ENCODE data around the gene SMC5. TPM values are rescaled to one million over a fixed set of nuclear protein-coding genes. Genes with fewer than 3 reads are reported as not detected.
"Not testable (repeated sequence)": the region's sequence is repeated elsewhere in the genome, so short reads cannot be mapped to it uniquely, and the experiment has no call there.

Gene SMC5
- total RNA-seq, 2 donors from 2014 or later, result 30.0 to 42.5 TPM

DNA sequence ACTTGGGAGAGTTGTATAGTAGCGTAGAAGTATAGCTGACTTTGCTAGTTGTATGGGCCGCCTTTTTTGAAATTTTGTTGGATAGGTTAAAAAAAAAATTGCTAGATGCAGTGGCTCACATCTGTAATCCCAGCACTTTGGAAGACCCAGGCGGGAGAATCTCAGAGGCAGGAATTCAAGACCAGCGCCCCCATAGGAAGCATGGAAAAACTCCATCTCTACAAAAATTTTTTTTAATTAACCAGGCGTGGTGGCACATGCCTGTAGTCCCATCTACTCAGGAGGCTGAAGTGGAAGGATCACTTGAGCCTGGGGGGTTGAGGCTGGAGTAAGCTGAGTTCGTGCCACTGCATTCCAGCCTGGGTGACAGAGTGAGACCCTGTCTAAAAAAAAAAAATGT, 59.2 kb downstream of the SMC5 start:
- H3K4me3 ChIP-seq (ENCODE audit: low read length), result no peak overlapping the region
- no peak overlapping the region for H3K9ac ChIP-seq (ENCODE audit: extremely low read depth, low read length, poor library complexity, severe bottlenecking)
- TF ChIP-seq, protein P1, sequence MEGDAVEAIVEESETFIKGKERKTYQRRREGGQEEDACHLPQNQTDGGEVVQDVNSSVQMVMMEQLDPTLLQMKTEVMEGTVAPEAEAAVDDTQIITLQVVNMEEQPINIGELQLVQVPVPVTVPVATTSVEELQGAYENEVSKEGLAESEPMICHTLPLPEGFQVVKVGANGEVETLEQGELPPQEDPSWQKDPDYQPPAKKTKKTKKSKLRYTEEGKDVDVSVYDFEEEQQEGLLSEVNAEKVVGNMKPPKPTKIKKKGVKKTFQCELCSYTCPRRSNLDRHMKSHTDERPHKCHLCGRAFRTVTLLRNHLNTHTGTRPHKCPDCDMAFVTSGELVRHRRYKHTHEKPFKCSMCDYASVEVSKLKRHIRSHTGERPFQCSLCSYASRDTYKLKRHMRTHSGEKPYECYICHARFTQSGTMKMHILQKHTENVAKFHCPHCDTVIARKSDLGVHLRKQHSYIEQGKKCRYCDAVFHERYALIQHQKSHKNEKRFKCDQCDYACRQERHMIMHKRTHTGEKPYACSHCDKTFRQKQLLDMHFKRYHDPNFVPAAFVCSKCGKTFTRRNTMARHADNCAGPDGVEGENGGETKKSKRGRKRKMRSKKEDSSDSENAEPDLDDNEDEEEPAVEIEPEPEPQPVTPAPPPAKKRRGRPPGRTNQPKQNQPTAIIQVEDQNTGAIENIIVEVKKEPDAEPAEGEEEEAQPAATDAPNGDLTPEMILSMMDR (conservative IDR thresholded peaks at IDR 0.05), result peak; percentile 68
- H3K9me3 ChIP-seq (ENCODE audit: control insufficient read depth, low read length), result no peaks in the 10 kb centered on the region
- DNase-seq, result peak; percentile 60
- H3K9me3 Mint-ChIP-seq, result no peaks in the 10 kb centered on the region
- H3K4me3 Mint-ChIP-seq, result no peak overlapping the region
- no peaks in the 10 kb centered on the region for H3K27me3 Mint-ChIP-seq (ENCODE audit: insufficient read depth)
- no peak overlapping the region for H3K27ac ChIP-seq (ENCODE audit: low read depth, low read length)
- H3K4me1 Mint-ChIP-seq, result no peaks in the 10 kb centered on the region
- no peaks in the 10 kb centered on the region for H3K27me3 ChIP-seq (ENCODE audit: control insufficient read depth, insufficient read depth, low read length, poor library complexity, severe bottlenecking)
- no peak overlapping the region for H3K27ac Mint-ChIP-seq
- H3K36me3 ChIP-seq (ENCODE audit: control insufficient read depth, insufficient read depth, low read length), result peaks cover 79% of the 10 kb centered on the region
- 86 to 100% methylated on average over 1 to 6 of the region's 6 CpGs for WGBS, 2 experiments (ENCODE audit: insufficient coverage in 1 of 2, insufficient read length in 1 of 2)
- H3K36me3 Mint-ChIP-seq (ENCODE audit: low read depth), result peaks cover 40% of the 10 kb centered on the region
- H3K4me1 ChIP-seq (ENCODE audit: control insufficient read depth, insufficient read depth, low read length), result no peaks in the 10 kb centered on the region

DNA sequence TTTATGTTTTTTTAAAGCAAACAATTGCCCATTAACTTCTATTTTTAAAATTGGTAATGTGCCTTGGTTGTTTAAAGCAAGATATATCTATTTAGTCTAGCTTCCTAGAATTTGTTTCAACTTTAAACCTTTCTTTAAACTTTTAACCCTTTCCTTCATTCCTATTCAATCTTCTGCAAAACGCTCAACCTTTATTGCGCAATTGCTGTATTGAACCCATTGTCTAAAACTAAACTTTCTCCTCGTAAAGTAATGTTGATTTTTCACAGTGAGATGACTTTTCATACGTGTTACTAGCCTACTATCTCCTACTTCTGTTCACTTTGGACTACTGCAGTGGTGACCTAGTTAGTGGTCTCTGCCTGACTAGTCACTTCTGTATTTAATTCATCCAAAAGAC, 63.3 kb downstream of the SMC5 start:
- Mint-ChIP-seq H3K4me3 (no peak overlapping the region), H3K9me3 (peaks cover 2% of the 10 kb centered on the region), H3K27ac (no peak overlapping the region), H3K36me3 (ENCODE audit: low read depth) (peaks cover 59% of the 10 kb centered on the region), H3K27me3 (ENCODE audit: insufficient read depth) (no peaks in the 10 kb centered on the region), H3K4me1 (no peaks in the 10 kb centered on the region)
- H3K27ac ChIP-seq (ENCODE audit: low read depth, low read length), result no peak overlapping the region
- no peaks in the 10 kb centered on the region for H3K27me3 ChIP-seq (ENCODE audit: control insufficient read depth, insufficient read depth, low read length, poor library complexity, severe bottlenecking)
- TF ChIP-seq, protein P1 (conservative IDR thresholded peaks at IDR 0.05), result no peak
- H3K4me3 ChIP-seq (ENCODE audit: low read length), result no peak overlapping the region
- peaks cover 88% of the 10 kb centered on the region for H3K36me3 ChIP-seq (ENCODE audit: control insufficient read depth, insufficient read depth, low read length)
- peaks cover 10% of the 10 kb centered on the region for H3K9me3 ChIP-seq (ENCODE audit: control insufficient read depth, low read length)
- no peak overlapping the region for H3K9ac ChIP-seq (ENCODE audit: extremely low read depth, low read length, poor library complexity, severe bottlenecking)
- WGBS, 2 experiments (ENCODE audit: insufficient coverage in 1 of 2, insufficient read length in 1 of 2), result 91 to 96% methylated on average over 4 of the region's 4 CpGs
- no peaks in the 10 kb centered on the region for H3K4me1 ChIP-seq (ENCODE audit: control insufficient read depth, insufficient read depth, low read length)
- no peak for DNase-seq

DNA sequence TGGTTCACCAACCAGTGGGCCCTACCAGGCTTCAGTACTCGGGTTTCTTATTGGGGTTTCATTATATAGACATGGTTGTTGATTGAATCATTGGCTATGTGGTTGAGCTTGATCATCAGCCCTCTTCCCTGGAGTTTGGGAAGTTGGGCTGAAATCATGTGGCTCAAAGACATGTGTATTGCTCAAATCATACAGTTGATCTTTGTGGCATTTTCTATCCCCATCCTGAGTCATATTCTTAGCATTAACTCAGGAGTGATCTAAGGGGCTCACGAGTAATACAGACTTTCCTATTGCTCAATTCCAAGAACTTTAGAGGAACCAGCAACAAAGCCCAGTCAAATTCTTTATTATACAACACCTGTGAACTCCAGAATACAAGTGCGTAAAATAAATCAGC, 66.2 kb downstream of the SMC5 start:
- Histone ChIP-seq H3K4me3 (ENCODE audit: low read length) (no peak overlapping the region), H3K9me3 (ENCODE audit: control insufficient read depth, low read length) (peaks cover 29% of the 10 kb centered on the region), H3K4me1 (ENCODE audit: control insufficient read depth, insufficient read depth, low read length) (no peaks in the 10 kb centered on the region), H3K27ac (ENCODE audit: low read depth, low read length) (no peak overlapping the region), H3K27me3 (ENCODE audit: control insufficient read depth, insufficient read depth, low read length, poor library complexity, severe bottlenecking) (no peaks in the 10 kb centered on the region), H3K36me3 (ENCODE audit: control insufficient read depth, insufficient read depth, low read length) (peaks cover 98% of the 10 kb centered on the region), H3K9ac (ENCODE audit: extremely low read depth, low read length, poor library complexity, severe bottlenecking) (no peak overlapping the region)
- Mint-ChIP-seq H3K4me3 (no peak overlapping the region), H3K36me3 (ENCODE audit: low read depth) (peaks cover 77% of the 10 kb centered on the region), H3K27ac (no peak overlapping the region), H3K27me3 (ENCODE audit: insufficient read depth) (no peaks in the 10 kb centered on the region), H3K9me3 (peaks cover 19% of the 10 kb centered on the region), H3K4me1 (no peaks in the 10 kb centered on the region)
- DNase-seq, result no peak
- TF ChIP-seq, protein P1 (conservative IDR thresholded peaks at IDR 0.05), result no peak
- 97 to 98% methylated on average over 2 to 3 of the region's 3 CpGs for WGBS, 2 experiments (ENCODE audit: insufficient coverage in 1 of 2, insufficient read length in 1 of 2)

DNA sequence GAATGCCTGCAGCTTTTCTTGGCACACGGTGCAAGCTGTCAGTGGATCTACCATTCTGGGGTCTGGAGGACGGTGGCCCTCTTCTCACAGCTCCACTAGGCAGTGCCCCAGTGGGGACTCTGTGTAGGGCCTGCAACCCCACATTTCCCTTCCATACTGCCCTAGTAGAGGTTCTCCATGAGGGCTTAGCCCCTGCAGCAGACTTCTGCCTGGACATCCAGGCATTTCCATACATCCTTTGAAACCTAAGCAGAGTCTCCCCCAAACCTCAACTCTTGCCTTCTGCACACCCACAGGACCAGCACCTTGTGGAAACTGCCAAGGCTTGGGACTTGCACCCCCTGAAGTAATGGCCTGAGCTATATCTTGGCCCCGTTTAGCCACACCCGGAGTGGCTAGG, 69.8 kb downstream of the SMC5 start:
- peaks cover 29% of the 10 kb centered on the region for H3K9me3 ChIP-seq (ENCODE audit: control insufficient read depth, low read length)
- peaks cover 73% of the 10 kb centered on the region for H3K36me3 Mint-ChIP-seq (ENCODE audit: low read depth)
- not testable (repeated sequence) for DNase-seq

More for the DNA sequence above, 69.8 kb downstream of the SMC5 start:
- not testable (repeated sequence) for H3K9ac ChIP-seq (ENCODE audit: extremely low read depth, low read length, poor library complexity, severe bottlenecking); H3K4me3 ChIP-seq (ENCODE audit: low read length); H3K27me3 ChIP-seq (ENCODE audit: control insufficient read depth, insufficient read depth, low read length, poor library complexity, severe bottlenecking); H3K27me3 Mint-ChIP-seq (ENCODE audit: insufficient read depth); H3K4me3 Mint-ChIP-seq; H3K4me1 ChIP-seq (ENCODE audit: control insufficient read depth, insufficient read depth, low read length); H3K4me1 Mint-ChIP-seq; H3K27ac ChIP-seq (ENCODE audit: low read depth, low read length); H3K27ac Mint-ChIP-seq
- H3K9me3 Mint-ChIP-seq, result peaks cover 19% of the 10 kb centered on the region
- H3K36me3 ChIP-seq (ENCODE audit: control insufficient read depth, insufficient read depth, low read length), result peaks cover 94% of the 10 kb centered on the region
- WGBS, 2 experiments (ENCODE audit: insufficient coverage in 1 of 2, insufficient read length in 1 of 2), result 95 to 100% methylated on average over 4 of the region's 4 CpGs

Measured in endodermal cell (in vitro differentiated cells).